ENCODE results near the gene SLC9A7.
A peak's percentile ranks its signal among the peaks of the same experiment; 100 is the strongest.

SLC9A7 gene

DNA sequence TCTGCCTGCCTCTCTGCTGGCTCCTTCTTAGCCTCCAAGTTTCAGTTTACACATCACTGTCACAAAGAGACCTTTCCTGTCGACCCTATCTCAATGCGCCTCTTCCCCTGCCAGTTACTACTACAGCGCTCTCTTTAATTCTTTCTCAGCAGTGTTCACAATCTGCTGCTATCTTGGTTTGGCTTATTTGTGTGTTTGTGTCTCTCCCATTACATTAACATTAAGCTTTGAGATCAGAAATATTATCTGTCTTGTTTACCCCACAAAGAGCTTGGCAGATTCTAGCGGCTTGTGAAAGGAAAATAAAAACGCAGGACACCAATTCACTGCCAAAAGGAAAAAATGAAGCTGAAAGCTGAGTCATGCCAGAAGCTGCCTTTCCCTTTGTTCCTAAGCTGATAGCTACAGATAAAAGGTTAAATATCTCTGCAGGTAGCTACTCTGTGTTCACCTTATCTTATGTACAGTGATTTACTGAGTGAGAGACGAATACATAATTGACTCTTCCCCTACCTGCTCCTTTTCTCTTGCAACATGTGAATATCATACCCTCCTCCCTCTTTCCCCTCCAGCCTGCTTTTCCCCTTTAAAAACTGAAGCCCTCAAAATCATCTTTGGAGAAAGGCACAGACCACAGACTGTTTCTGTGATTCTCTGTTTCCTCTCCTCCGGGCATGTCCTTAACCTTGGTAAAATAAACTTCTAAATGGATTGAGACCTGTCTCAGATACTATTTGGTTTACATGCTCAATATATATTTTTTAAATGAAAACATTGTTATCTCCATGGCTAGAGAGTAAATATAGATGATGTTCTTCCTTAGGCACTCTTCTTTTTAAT, 19.3 kb upstream of the SLC9A7 start:
- WGBS (ENCODE audit: extremely low coverage, insufficient coverage, low lambda C conversion rate): no CpG with 5 or more reads among the region's 7 CpGs
- H3K27ac ChIP-seq (ENCODE audit: low read depth, low read length): peak overlapping the region; percentile 73
- H4K5ac ChIP-seq (ENCODE audit: low read length): no peak overlapping the region
- DNase-seq: peak; percentile 79
- no peak overlapping the region for H2BK120ac ChIP-seq (ENCODE audit: low read depth, low read length)
- no peak overlapping the region for H3K9ac ChIP-seq (ENCODE audit: low read length)
- no peaks in the 10 kb centered on the region for H3K27me3 ChIP-seq (ENCODE audit: insufficient read depth, low read length, poor library complexity)
- H3K4me3 ChIP-seq (ENCODE audit: low read length): no peak overlapping the region
- peak overlapping the region; percentile 64 for H3K56ac ChIP-seq (ENCODE audit: low read length)
- no peak overlapping the region for H3K4me2 ChIP-seq (ENCODE audit: low read length)
- no peak overlapping the region for H2BK15ac ChIP-seq (replicated peaks; ENCODE audit: low read depth)
- no peak overlapping the region for H2BK5ac ChIP-seq (ENCODE audit: low read length)
- no peak overlapping the region for H3K23ac ChIP-seq (ENCODE audit: low read length)
- no peaks in the 10 kb centered on the region for H3K36me3 ChIP-seq (ENCODE audit: control insufficient read depth, insufficient read depth, low read length)
- peak overlapping the region; percentile 1 for H4K8ac ChIP-seq (ENCODE audit: low read depth, low read length)
- H3K79me1 ChIP-seq (ENCODE audit: low read length): no peaks in the 10 kb centered on the region
- H3K18ac ChIP-seq (ENCODE audit: low read length): peak overlapping the region; percentile 68
- no peaks in the 10 kb centered on the region for H3K79me2 ChIP-seq (ENCODE audit: control insufficient read depth, insufficient read depth, low read length)
- no peak overlapping the region for H2AK5ac ChIP-seq (ENCODE audit: low read length)
- no peak overlapping the region for H3K4ac ChIP-seq (ENCODE audit: low read depth, low read length)
- H3K4me1 ChIP-seq (ENCODE audit: control insufficient read depth, low read depth, low read length): no peaks in the 10 kb centered on the region

DNA sequence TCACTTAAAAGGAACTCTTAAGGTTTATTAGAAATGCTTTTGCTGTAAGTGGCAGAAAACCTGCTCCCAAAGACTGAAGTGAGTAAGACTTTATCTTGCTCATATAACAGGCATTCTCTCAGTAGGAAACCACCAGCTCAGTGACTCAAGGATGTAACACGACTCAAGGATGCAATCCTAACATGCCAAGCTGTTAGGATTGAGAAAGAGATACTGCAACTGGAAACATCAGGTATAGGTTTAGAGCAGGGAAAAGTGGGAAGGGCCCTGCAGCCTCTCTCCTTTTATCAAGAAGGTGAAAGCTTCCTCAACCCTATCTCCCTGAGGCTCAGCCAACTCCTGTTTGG, 11.9 kb upstream of the SLC9A7 start:
- H3K4ac ChIP-seq (ENCODE audit: low read depth, low read length): no peak overlapping the region
- no peak overlapping the region for H3K4me2 ChIP-seq (ENCODE audit: low read length)
- H3K4me1 ChIP-seq (ENCODE audit: control insufficient read depth, low read depth, low read length): no peaks in the 10 kb centered on the region
- no peak overlapping the region for H2BK120ac ChIP-seq (ENCODE audit: low read depth, low read length)
- H2AK5ac ChIP-seq (ENCODE audit: low read length): no peak overlapping the region
- no peak overlapping the region for H2BK15ac ChIP-seq (replicated peaks; ENCODE audit: low read depth)
- H4K8ac ChIP-seq (ENCODE audit: low read depth, low read length): no peak overlapping the region
- H3K27ac ChIP-seq (ENCODE audit: low read depth, low read length): no peak overlapping the region
- no peak overlapping the region for H2BK5ac ChIP-seq (ENCODE audit: low read length)
- H3K27me3 ChIP-seq (ENCODE audit: insufficient read depth, low read length, poor library complexity): no peaks in the 10 kb centered on the region
- H4K5ac ChIP-seq (ENCODE audit: low read length): no peak overlapping the region
- no CpG with 5 or more reads among the region's 1 CpG for WGBS (ENCODE audit: extremely low coverage, insufficient coverage, low lambda C conversion rate)
- H3K23ac ChIP-seq (ENCODE audit: low read length): no peak overlapping the region
- DNase-seq: peak; percentile 88
- no peak overlapping the region for H3K18ac ChIP-seq (ENCODE audit: low read length)
- H3K56ac ChIP-seq (ENCODE audit: low read length): no peak overlapping the region
- H3K79me2 ChIP-seq (ENCODE audit: control insufficient read depth, insufficient read depth, low read length): no peaks in the 10 kb centered on the region
- H3K4me3 ChIP-seq (ENCODE audit: low read length): no peak overlapping the region
- no peaks in the 10 kb centered on the region for H3K79me1 ChIP-seq (ENCODE audit: low read length)
- no peaks in the 10 kb centered on the region for H3K36me3 ChIP-seq (ENCODE audit: control insufficient read depth, insufficient read depth, low read length)
- no peak overlapping the region for H3K9ac ChIP-seq (ENCODE audit: low read length)

DNA sequence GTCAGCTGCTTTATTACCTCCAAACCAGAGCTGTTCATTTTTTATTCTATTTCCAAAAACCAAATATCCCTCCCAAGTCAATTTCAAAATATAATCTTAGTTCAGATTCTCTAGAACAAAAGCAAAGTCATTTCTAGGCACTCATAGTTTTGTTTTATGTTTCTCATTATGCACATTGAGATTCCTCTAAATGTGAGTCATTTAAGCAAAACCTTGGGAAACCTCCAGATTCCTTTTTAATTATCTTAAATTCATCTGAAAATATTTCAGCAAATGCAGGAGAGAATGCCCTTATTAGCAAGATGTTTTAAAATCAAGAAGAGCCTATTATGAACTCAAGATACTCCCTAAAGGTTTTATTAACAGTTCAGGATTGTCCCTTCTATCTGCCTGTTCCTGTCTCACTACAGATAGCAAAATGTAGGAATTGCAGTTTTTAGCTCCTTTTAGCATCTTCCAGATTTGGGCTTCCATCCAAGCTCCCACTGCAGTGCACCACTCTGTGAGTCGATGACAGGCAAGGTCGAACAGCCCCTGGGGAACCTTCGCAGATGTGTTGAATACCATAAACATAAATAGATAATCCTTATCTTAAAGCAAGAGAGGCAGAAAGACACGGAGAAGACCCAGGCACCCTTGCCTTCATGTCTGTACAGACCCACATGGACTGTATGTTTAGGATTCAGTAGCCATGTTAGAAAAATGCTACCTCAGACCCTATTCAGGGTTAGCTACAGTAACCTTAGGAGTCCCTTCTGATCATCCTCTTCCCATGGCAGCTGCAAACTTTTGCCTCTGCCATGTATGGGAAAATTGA, 11.3 kb upstream of the SLC9A7 start:
- H4K5ac ChIP-seq (ENCODE audit: low read length): no peak overlapping the region
- no peak overlapping the region for H3K23ac ChIP-seq (ENCODE audit: low read length)
- H3K4me1 ChIP-seq (ENCODE audit: control insufficient read depth, low read depth, low read length): no peaks in the 10 kb centered on the region
- no peaks in the 10 kb centered on the region for H3K79me2 ChIP-seq (ENCODE audit: control insufficient read depth, insufficient read depth, low read length)
- H3K4ac ChIP-seq (ENCODE audit: low read depth, low read length): peak overlapping the region; percentile 16
- no peak overlapping the region for H2BK5ac ChIP-seq (ENCODE audit: low read length)
- H3K18ac ChIP-seq (ENCODE audit: low read length): no peak overlapping the region
- no peak for DNase-seq
- no peak overlapping the region for H3K56ac ChIP-seq (ENCODE audit: low read length)
- H2BK120ac ChIP-seq (ENCODE audit: low read depth, low read length): no peak overlapping the region
- H3K4me2 ChIP-seq (ENCODE audit: low read length): no peak overlapping the region
- no peak overlapping the region for H2AK5ac ChIP-seq (ENCODE audit: low read length)
- no peaks in the 10 kb centered on the region for H3K36me3 ChIP-seq (ENCODE audit: control insufficient read depth, insufficient read depth, low read length)
- no peak overlapping the region for H3K27ac ChIP-seq (ENCODE audit: low read depth, low read length)
- H3K4me3 ChIP-seq (ENCODE audit: low read length): no peak overlapping the region
- H3K79me1 ChIP-seq (ENCODE audit: low read length): no peaks in the 10 kb centered on the region
- H2BK15ac ChIP-seq (replicated peaks; ENCODE audit: low read depth): no peak overlapping the region
- no peaks in the 10 kb centered on the region for H3K27me3 ChIP-seq (ENCODE audit: insufficient read depth, low read length, poor library complexity)
- no CpG with 5 or more reads among the region's 4 CpGs for WGBS (ENCODE audit: extremely low coverage, insufficient coverage, low lambda C conversion rate)
- no peak overlapping the region for H4K8ac ChIP-seq (ENCODE audit: low read depth, low read length)
- no peak overlapping the region for H3K9ac ChIP-seq (ENCODE audit: low read length)

DNA sequence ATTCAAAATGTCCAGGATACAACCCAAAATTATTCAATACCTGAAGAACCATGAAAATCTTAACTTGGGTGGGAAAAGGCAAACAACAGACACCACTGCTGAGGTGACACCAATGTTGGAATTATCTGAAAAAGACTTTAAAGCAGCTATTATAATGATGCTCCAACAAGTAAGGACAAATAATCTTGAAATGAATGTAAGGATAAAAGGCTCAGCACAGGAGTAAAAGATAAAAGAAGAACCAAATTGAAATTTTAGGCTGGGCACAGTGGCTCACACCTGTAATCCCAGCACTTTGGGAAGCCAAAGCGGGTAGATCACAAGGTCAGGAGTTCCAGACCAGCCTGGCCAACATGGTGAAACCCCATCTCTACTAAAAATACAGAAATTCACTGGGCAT, 4.0 kb upstream of the SLC9A7 start:
- H3K4me3 ChIP-seq (ENCODE audit: low read length): no peak overlapping the region
- DNase-seq: no peak
- H3K79me2 ChIP-seq (ENCODE audit: control insufficient read depth, insufficient read depth, low read length): peaks cover 2% of the 10 kb centered on the region
- no peak overlapping the region for H2BK5ac ChIP-seq (ENCODE audit: low read length)
- H3K4me1 ChIP-seq (ENCODE audit: control insufficient read depth, low read depth, low read length): peaks cover 2% of the 10 kb centered on the region
- H3K9ac ChIP-seq (ENCODE audit: low read length): no peak overlapping the region
- WGBS (ENCODE audit: extremely low coverage, insufficient coverage, low lambda C conversion rate): no CpG with 5 or more reads among the region's 1 CpG
- H3K27me3 ChIP-seq (ENCODE audit: insufficient read depth, low read length, poor library complexity): no peaks in the 10 kb centered on the region
- no peak overlapping the region for H4K5ac ChIP-seq (ENCODE audit: low read length)
- no peak overlapping the region for H2AK5ac ChIP-seq (ENCODE audit: low read length)
- no peak overlapping the region for H2BK120ac ChIP-seq (ENCODE audit: low read depth, low read length)
- no peaks in the 10 kb centered on the region for H3K36me3 ChIP-seq (ENCODE audit: control insufficient read depth, insufficient read depth, low read length)
- H3K4ac ChIP-seq (ENCODE audit: low read depth, low read length): no peak overlapping the region
- H4K8ac ChIP-seq (ENCODE audit: low read depth, low read length): no peak overlapping the region
- H3K27ac ChIP-seq (ENCODE audit: low read depth, low read length): no peak overlapping the region
- H3K56ac ChIP-seq (ENCODE audit: low read length): no peak overlapping the region
- H3K4me2 ChIP-seq (ENCODE audit: low read length): no peak overlapping the region
- no peak overlapping the region for H3K23ac ChIP-seq (ENCODE audit: low read length)
- no peak overlapping the region for H2BK15ac ChIP-seq (replicated peaks; ENCODE audit: low read depth)
- H3K79me1 ChIP-seq (ENCODE audit: low read length): no peaks in the 10 kb centered on the region
- no peak overlapping the region for H3K18ac ChIP-seq (ENCODE audit: low read length)

DNA sequence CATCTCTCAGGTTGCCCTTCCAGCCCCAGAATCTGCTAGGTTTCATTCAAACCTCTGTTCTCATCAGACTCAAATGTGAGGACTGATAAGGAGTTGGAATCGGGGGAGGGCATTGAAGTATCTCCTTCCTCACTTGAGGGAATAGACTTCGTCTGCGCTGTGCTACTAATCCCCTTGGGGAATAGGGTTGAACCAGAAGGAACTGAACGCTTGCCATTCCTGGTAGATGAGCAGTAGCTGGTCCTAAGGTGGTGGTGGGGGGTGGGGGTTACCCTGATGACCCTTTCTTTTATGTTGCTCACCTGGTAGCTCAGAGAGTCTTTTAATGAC, 692 bp upstream of the SLC9A7 start:
- H3K9ac ChIP-seq (ENCODE audit: low read length): peak overlapping the region; percentile 42
- H3K18ac ChIP-seq (ENCODE audit: low read length): no peak overlapping the region
- no peak overlapping the region for H3K23ac ChIP-seq (ENCODE audit: low read length)
- H2BK120ac ChIP-seq (ENCODE audit: low read depth, low read length): no peak overlapping the region
- no peak overlapping the region for H3K27ac ChIP-seq (ENCODE audit: low read depth, low read length)
- H3K4me1 ChIP-seq (ENCODE audit: control insufficient read depth, low read depth, low read length): peaks cover 2% of the 10 kb centered on the region
- peak overlapping the region; percentile 42 for H3K4me2 ChIP-seq (ENCODE audit: low read length)
- WGBS (ENCODE audit: extremely low coverage, insufficient coverage, low lambda C conversion rate): no CpG with 5 or more reads among the region's 4 CpGs
- no peak overlapping the region for H2AK5ac ChIP-seq (ENCODE audit: low read length)
- no peak overlapping the region for H4K5ac ChIP-seq (ENCODE audit: low read length)
- peak overlapping the region; percentile 65 for H3K56ac ChIP-seq (ENCODE audit: low read length)
- no peak overlapping the region for H3K4ac ChIP-seq (ENCODE audit: low read depth, low read length)
- no peak overlapping the region for H2BK15ac ChIP-seq (replicated peaks; ENCODE audit: low read depth)
- H4K8ac ChIP-seq (ENCODE audit: low read depth, low read length): no peak overlapping the region
- H2BK5ac ChIP-seq (ENCODE audit: low read length): no peak overlapping the region
- no peaks in the 10 kb centered on the region for H3K36me3 ChIP-seq (ENCODE audit: control insufficient read depth, insufficient read depth, low read length)
- no peak overlapping the region for H3K4me3 ChIP-seq (ENCODE audit: low read length)
- H3K27me3 ChIP-seq (ENCODE audit: insufficient read depth, low read length, poor library complexity): no peaks in the 10 kb centered on the region
- H3K79me1 ChIP-seq (ENCODE audit: low read length): no peaks in the 10 kb centered on the region
- peaks cover 13% of the 10 kb centered on the region for H3K79me2 ChIP-seq (ENCODE audit: control insufficient read depth, insufficient read depth, low read length)
- DNase-seq: peak; percentile 75
